Thymus (tissue), 11 donors: ENCODE data around the gene UHRF1. TPM values are rescaled to one million over a fixed set of nuclear protein-coding genes. Genes with fewer than 3 reads are reported as not detected.
"Not testable (repeated sequence)": the region's sequence is repeated elsewhere in the genome, so short reads cannot be mapped to it uniquely, and the experiment has no call there.

ENCODE experiments used
- DNase-seq, 9 donors: peaks; one replicate each; pipeline ENCODE4 v3.0.0-alpha.2; 2013; ENCODE audit warnings: low spot score in 9 of 9, low read depth in 6 of 9, missing footprints in 1 of 9
- H3K27ac ChIP-seq, 2 donors: one replicate each; pipeline ENCODE4 v1.5.1; 2013; ENCODE audit warnings: control low read depth in 1 of 2, low read depth in 1 of 2, low read length in 1 of 2, mild to moderate bottlenecking in 1 of 2, moderate library complexity in 1 of 2
- H3K27me3 ChIP-seq, 2 donors: one replicate each; pipeline ENCODE4 v1.5.1; 2013; ENCODE audit warnings: low read length in 1 of 2; ENCODE audit not compliant: control insufficient read depth in 2 of 2, insufficient read depth in 1 of 2
- H3K36me3 ChIP-seq, 2 donors: one replicate each; pipeline ENCODE4 v1.5.1; 2013; ENCODE audit warnings: low read length in 1 of 2, mild to moderate bottlenecking in 1 of 2, moderate library complexity in 1 of 2; ENCODE audit not compliant: control insufficient read depth in 2 of 2, insufficient read depth in 2 of 2
- H3K4me1 ChIP-seq, 2 donors: one replicate each; pipeline ENCODE4 v1.5.1; 2013; ENCODE audit warnings: low read length in 2 of 2; ENCODE audit not compliant: control insufficient read depth in 2 of 2, insufficient read depth in 2 of 2
- H3K4me3 ChIP-seq, 2 donors: one replicate each; pipeline ENCODE4 v1.5.1; 2013; ENCODE audit warnings: low read length in 2 of 2, control low read depth in 1 of 2, mild to moderate bottlenecking in 1 of 2
- H3K9me3 ChIP-seq, 2 donors: one replicate each; pipeline ENCODE4 v1.5.1; 2013; ENCODE audit warnings: low read length in 1 of 2, mild to moderate bottlenecking in 1 of 2; ENCODE audit not compliant: control insufficient read depth in 2 of 2, insufficient read depth in 1 of 2
- WGBS: extraction: QIAGEN DNeasy Blood & Tissue Kit; methylation state at CpG from one replicate; pipeline ENCODE4 v1.1.7; 2013; 5-methylcytosine and 5-hydroxymethylcytosine counted together
- polyA plus RNA-seq: library from polyadenylated mRNA; stranded (reverse); fragments of 200-250 nt; gene quantifications from one replicate; pipeline ENCODE4 v1.2.3, GENCODE V29; 2013
- total RNA-seq: library from RNA; stranded (reverse); fragments of 120-200 nt; gene quantifications from one replicate; pipeline ENCODE4 v1.2.4, GENCODE V29; 2013
- donor health status: healthy.

UHRF1 gene
- total and polyA plus RNA-seq, 2 donors: 4.3 to 71.7 TPM

- Histone ChIP-seq H3K36me3 (peaks cover 0 to 10% of the 10 kb centered on the region in 2 donors), H3K9me3 (no peaks in the 10 kb centered on the region), H3K4me1 (no peaks in the 10 kb centered on the region), H3K27ac (no peak overlapping the region), H3K4me3 (no peak overlapping the region), H3K27me3 (no peaks in the 10 kb centered on the region)
- no peak for DNase-seq
- 97% methylated on average over 22 of the region's 22 CpGs for WGBS
Observed at GRCh38 chr19:4891066-4891465, 18.2 kb upstream of the UHRF1 start.

GRCh38 chr19:4892962-4893361, 16.3 kb upstream of the UHRF1 start:
- 97% methylated on average over 11 of the region's 11 CpGs for WGBS
- not testable (repeated sequence) for DNase-seq, H3K9me3 ChIP-seq, H3K27me3 ChIP-seq, H3K4me3 ChIP-seq, H3K27ac ChIP-seq, H3K4me1 ChIP-seq
- H3K36me3 ChIP-seq: peaks cover 4 to 20% of the 10 kb centered on the region in 2 donors

- peaks cover 4 to 13% of the 10 kb centered on the region in 2 donors for H3K36me3 ChIP-seq
- H3K27me3 ChIP-seq: no peaks in the 10 kb centered on the region
- H3K4me1 ChIP-seq: no peaks in the 10 kb centered on the region
- no peak overlapping the region for H3K27ac ChIP-seq
- no peak for DNase-seq
- WGBS: 95% methylated on average over 3 of the region's 3 CpGs
- no peaks in the 10 kb centered on the region for H3K9me3 ChIP-seq
- no peak overlapping the region for H3K4me3 ChIP-seq
Observed at GRCh38 chr19:4896372-4896771, 12.9 kb upstream of the UHRF1 start.

GRCh38 chr19:4897146-4897545, 12.2 kb upstream of the UHRF1 start:
- no peak for DNase-seq
- H3K27me3 ChIP-seq: no peaks in the 10 kb centered on the region
- no peaks in the 10 kb centered on the region for H3K9me3 ChIP-seq
- WGBS: 85% methylated on average over 7 of the region's 7 CpGs
- H3K4me1 ChIP-seq: no peaks in the 10 kb centered on the region
- H3K36me3 ChIP-seq: peaks cover 4 to 11% of the 10 kb centered on the region in 2 donors
- H3K27ac ChIP-seq: no peak overlapping the region
- no peak overlapping the region for H3K4me3 ChIP-seq

- not testable (repeated sequence) for H3K4me1 ChIP-seq, H3K27ac ChIP-seq, H3K9me3 ChIP-seq, H3K4me3 ChIP-seq, H3K27me3 ChIP-seq, DNase-seq
- 91% methylated on average over 13 of the region's 13 CpGs for WGBS
- H3K36me3 ChIP-seq: peaks cover 4 to 11% of the 10 kb centered on the region in 2 donors
Observed at GRCh38 chr19:4900879-4901278, 8.4 kb upstream of the UHRF1 start.

DNA sequence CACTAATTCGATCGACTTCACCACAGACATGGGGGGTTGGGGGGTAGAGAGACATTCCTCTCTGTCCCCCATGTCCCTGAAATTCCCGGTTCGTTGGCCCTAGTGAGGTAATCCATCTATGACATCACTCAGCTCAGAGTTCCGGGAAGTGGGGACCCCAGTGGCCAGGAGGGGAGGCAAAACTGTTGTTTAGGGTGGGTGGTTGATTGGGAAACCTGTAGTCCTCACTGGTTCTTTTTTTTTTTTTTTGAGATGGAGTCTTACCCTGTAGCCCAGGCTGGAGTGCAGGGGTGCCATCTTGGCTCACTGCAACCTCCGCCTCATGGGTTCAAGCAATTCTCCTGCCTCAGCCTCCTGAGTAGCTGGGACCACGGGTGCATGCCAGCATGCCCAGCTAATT, 6.5 kb upstream of the UHRF1 start, which contains the start of gene ARRDC5:
TSS of gene ARRDC5 (minus strand) at position 101 of the 400 bp plus-strand sequence. CDS start at position 30, 71 bp downstream.
- H3K4me1 ChIP-seq: peaks cover 0 to 16% of the 10 kb centered on the region in 2 donors
- H3K27me3 ChIP-seq: no peaks in the 10 kb centered on the region
- H3K27ac ChIP-seq: no peak within 1 kb of the TSS
- no peaks in the 10 kb centered on the region for H3K9me3 ChIP-seq
- WGBS: 86% methylated on average over 7 of the region's 7 CpGs
- peaks cover 0 to 7% of the 10 kb centered on the region in 2 donors for H3K36me3 ChIP-seq
- no peak for DNase-seq
- H3K4me3 ChIP-seq: no peak within 1 kb of the TSS

DNA sequence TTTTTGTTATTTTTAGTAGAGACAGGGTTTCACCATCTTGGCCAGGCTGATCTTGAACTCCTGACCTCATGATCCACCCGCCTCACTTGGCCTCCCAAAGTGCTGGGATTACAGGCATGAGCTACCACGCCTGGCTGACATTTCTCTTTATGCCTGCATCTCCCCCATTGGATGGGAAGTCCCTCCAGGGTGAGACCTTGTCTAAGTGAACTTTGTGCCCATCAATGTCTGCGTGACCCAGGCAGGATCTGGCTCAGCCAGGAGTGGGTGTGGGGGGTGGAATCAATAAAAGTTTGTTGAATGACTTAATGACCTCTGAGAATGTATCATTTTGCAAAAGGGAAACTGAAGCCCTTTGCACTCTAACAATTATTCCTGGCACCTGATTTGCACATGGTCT, 4.8 kb upstream of the UHRF1 start:
- 95% methylated on average over 3 of the region's 3 CpGs for WGBS
- no peaks in the 10 kb centered on the region for H3K9me3 ChIP-seq
- no peak for DNase-seq

GRCh38 chr19:4906963-4907362, 2.3 kb upstream of the UHRF1 start:
- no peaks in the 10 kb centered on the region for H3K9me3 ChIP-seq
- H3K27me3 ChIP-seq: no peaks in the 10 kb centered on the region
- H3K4me3 ChIP-seq: no peak overlapping the region
- no peak overlapping the region for H3K27ac ChIP-seq
- peaks cover 17 to 47% of the 10 kb centered on the region in 2 donors for H3K4me1 ChIP-seq
- peaks cover 5 to 16% of the 10 kb centered on the region in 2 donors for H3K36me3 ChIP-seq
- no peak for DNase-seq
- 93% methylated on average over 8 of the region's 8 CpGs for WGBS

More for the DNA sequence above, 4.8 kb upstream of the UHRF1 start:
- Histone ChIP-seq H3K4me1 (peaks cover 7 to 31% of the 10 kb centered on the region in 2 donors), H3K4me3 (no peak overlapping the region), H3K27ac (no peak overlapping the region), H3K27me3 (no peaks in the 10 kb centered on the region), H3K36me3 (peaks cover 0 to 5% of the 10 kb centered on the region in 2 donors)

- Histone ChIP-seq H3K36me3 (peaks cover 5 to 30% of the 10 kb centered on the region in 2 donors), H3K4me3 (no peak overlapping the region), H3K4me1 (peaks cover 24 to 61% of the 10 kb centered on the region in 2 donors), H3K27me3 (no peaks in the 10 kb centered on the region), H3K9me3 (no peaks in the 10 kb centered on the region), H3K27ac (no peak overlapping the region)
- WGBS: 96% methylated on average over 5 of the region's 5 CpGs
- no peak for DNase-seq
Observed at GRCh38 chr19:4908360-4908759, 941 bp upstream of the UHRF1 start.
